NCI-H2081 treated with DMSO at 0.1 percent for 48 hours (cell line): ENCODE results near the gene AAR2.

Experiments
- DNase-seq: peaks from one replicate; lab custom pipeline; 2025; lab: John Stamatoyannopoulos, UW

AAR2 gene

DNA sequence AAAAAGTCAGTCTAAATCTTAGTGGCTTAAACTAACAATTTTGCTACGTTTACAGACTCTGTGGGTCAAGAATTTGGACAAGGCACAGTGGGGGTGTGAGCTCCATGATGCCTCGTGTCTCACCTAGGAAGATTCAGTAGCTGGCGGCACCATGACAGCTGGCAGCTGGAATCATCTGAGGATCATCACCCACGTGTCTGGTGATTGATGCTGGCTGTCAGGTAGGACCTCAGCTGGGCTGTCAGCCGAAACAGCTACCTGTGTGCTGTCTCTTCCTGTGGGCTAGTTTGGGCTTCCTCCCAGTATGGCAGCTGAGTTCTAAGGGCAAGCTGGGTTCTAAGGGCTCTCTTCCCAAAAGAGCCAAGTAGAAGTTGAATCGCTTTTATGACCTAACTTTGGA lies 43.5 kb downstream of the AAR2 start:
- DNase-seq = no peak

- no peak for DNase-seq
These were observed 45.6 kb downstream of the AAR2 start for GRCh38 chr20:36281785-36282380.

- no peak for DNase-seq
These were observed 48.5 kb downstream of the AAR2 start for GRCh38 chr20:36284751-36285150.

DNA sequence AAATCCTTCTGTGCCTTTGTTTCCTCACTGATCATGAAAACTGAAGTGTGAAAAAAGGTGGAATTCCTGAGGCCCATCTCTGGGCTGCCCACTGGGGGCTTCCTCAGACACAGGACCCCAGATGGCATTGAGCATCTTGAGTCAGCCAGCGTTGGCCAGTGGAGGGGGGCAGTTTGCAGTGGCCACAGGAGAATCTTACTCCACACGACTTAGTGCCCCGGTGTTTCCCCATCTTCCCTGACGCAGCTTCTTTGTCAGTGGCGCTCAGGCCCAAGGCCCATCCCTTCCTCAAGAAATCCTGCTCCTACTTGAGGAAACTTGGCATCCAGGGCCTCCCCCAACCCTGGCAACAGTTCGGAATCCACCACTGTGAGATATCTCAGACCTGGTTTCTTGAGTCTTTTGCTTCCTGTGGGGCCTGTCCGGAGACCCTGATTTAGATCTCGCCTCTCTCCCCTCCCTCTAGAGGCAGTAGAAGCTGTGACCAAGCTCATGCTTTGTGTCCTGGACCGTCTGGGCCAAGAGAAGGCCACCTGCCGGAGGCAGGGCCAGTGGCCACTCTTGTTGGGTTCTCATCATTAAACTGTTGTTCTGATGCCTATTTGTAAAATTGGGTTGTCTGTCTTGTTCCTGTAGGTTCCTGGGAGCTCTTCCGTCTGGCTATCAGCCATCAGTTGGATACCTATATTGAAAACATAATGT lies 49.6 kb downstream of the AAR2 start:
- DNase-seq = no peak

DNA sequence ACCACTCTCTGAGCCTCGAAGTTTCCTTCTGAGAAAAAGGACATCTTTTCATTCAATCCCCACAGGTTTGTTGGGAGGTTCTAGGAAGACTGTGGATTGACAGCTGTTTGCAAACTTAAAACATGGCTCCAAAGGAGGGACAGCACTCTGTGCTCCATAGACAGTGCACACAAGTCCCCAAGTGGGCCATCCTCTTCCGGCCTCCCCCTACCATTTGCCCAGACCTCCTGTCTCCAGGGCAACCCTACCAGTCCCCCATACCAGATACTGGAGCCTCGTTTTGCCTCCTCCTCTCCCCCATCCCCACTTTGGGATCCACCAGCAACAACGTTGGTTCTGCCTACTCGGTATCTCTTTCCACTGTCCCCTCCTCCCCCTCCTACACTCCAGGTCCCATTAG lies 61.4 kb downstream of the AAR2 start:
- DNase-seq = no peak

- DNase-seq = no peak
These were observed 61.8 kb downstream of the AAR2 start for GRCh38 chr20:36298061-36298460.

DNA sequence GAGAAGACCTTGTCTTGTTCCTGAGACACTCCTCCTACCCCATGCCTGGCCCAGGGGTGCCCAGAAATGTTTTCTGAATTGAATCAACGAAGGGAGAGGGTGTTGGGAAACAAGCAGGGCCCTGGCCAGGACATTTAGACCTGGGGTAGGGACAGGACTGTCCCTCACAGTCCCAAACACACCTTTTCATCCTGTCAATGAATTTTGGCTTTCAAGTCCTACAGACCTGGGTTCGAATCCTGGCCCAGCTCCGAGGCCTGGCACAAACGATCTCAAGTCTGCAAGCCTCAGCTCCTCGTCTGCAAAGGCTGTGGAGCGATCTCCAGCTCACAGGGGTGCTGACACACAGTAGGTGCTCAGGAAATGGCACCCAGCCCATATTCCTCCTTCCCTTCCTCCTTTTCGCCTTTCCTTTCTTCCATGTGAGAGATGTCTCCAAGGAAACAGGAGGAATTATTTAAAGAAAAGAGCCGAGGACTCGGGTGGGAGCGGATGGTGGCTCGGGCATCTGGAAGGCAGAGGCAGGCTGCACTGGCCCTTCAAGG lies 62.6 kb downstream of the AAR2 start:
- no peak for DNase-seq

DNA sequence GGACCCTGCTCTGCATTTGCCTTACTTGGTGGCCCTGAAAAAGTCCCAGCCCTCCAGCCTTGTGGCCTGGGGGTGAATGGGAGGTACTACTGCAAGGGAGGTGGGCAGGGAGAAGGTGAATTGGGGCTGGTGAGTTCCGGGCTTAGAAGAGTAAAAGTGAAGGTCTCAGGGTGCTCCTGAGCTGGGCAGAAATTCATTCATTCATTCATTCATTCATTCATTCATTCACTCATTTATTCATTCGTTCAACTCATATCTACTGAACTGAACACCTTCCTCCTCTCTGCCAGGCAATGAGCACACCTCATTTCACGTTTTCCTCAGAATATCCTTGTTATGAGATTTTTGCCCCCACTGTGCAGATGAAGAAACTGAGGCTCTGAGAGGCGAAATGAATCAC lies 63.2 kb downstream of the AAR2 start:
- DNase-seq = no peak

DNA sequence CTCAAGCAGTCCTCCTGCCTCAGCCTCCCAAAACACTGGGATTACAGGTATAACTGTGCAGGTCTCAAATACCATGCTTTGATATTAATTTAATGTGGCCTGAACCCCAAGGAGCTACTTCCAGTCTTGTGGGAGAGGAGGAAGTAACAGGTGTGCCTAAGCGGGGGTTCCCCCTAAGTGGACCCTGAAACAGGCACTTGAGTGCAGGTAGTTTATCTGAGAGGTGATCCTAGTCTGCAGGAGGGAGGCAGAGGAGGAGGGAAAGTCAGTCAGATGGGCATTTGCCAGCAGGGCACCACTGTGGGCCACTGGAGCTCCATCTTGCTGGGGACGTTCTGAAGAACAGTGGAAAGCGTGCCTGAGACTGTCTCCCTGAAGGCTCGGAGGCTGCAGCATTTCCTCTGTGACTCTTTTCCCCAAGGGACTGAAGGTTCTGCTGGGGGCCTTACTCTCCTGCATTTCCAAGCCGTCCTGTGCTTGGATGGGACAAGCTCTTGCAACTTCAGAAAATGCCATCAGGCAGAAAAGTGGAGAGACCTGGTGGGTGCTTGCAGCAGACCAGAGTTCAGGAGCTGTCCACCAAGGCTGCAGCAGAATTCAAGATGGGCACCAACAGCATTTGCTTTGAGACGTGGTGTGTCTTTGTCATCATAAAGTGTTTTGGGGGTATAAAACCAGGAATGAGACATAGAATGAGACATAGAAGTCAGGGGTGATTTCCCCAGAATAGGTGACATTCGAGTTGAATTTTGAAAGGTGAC lies 65.3 kb downstream of the AAR2 start:
- DNase-seq = no peak

DNA sequence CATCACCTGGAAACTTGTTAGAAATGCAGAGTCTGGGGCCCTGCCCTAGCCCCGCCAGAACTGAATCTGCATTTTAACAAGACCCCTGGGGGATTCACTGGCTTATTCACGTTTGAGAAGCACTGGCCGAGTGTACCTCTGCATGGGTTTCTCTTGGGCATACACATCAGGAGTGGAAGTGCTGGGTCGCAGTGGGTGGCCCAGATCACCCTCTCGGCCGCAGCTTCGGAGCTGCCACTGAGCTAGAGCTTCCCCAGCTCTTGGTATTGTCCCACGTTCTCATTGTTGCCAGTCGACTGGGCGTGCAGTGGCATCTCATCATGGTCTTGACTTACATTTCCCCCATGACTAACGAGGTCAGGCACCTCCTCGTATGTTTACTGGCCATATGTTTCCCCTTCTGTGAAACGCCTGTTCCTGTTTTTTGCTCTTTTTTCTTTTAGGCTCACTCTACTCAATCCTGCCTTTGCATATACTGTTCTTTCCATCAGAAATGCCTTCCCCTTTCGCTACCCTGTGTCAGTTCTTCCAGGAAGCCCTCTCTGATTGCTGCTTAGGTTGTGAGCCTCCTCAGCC lies 66.8 kb downstream of the AAR2 start:
- DNase-seq = no peak

DNA sequence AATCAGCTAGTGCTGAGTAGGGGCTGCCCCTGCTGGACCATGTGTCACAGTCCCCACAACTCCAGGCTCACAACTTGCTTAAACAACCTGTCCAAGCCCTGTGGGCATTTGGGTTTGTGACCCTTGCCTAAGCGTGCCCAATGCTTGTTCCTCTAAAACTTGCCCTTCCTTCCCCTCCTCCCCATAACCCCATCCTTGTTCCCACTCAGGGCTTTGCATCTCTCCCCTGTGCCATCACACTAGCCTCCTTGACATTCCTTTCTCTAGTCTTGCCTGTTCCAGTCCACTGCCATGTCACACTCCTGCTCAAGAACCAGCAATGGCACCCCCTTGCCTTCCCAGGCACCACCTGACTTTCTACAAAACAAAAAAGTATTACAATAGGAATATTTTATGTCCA lies 67.6 kb downstream of the AAR2 start:
- DNase-seq = no peak

DNA sequence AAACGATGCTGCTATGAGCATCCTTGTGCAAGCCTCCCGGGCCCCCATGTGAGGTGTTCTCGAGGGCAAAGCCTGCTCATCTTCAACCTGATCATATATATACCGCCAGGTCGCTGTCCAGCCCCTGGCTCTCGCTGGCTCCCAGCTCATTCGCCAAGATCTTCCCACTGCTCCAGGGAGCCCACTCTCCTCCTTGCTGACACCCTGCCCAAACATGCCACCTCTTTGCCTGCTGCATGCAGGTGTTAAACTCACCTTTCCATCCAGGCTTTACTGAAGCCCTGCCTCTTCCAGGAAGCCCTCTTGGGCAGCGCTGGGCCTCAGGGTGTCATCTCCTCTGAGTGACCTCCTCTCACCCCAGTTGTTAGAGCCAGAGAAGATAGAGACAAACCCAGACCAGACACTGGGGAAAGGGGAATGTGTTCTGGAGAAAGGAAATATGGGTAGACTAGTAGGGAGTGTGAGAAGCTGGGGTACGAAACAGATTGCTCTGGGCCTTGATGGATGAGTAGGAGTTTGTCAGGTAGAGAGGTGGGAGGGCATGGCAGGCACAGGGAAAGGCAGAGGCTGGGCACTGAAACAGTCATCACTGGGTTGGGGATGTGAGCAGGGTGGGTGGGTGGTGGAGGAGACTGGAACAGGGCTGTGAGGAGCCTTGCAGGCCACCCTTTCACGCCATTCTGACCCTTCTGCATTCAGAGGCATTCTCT lies 68.7 kb downstream of the AAR2 start:
- DNase-seq = no peak

DNA sequence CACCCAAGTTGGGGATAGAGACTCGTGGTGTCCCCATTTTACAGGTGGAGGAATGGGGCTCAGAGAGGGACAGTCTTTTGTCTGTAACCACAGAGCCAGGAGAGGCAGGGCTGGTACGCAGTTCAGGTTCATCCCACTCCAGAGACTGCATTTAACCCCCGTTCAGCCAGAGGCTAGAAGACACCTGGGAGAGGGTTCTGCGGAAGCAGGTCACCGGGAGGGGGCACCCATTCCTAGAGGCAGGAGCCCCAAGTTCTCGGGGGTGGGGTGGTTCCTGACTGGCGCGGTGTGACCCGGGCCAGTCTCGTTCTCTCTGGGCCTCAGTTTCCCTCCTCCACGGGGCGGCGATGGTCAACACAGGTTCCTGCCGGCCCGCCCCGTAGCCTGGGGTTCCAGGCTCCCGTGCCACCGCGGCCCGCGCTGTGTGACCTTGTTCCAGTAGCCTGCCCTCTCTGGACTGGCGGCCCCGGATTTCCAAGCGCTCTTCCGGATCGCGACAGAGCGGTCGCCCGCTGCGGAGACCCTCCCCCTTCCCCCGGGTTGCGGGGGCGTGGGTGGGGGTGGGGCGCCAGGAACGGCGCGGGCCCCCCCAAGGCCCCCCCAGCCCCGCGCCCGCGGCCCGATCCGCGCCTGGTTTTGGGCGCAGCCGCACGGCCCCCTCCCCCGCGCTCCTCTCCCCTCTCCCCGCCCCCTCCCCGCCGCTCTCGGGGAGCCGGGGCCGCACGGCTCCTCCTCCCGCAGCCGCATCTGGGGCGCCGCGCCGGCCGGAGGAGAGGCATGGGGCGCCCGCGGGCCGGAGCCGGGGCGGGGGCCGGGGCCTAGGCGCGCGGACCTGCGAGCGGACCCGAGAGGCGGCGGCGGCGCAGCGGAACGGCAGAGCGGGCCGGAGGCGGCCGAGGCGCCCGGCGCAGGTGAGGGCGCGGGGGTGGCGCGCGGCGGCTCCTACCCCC lies 69.6 kb downstream of the AAR2 start, which contains the start of gene DLGAP4:
DLGAP4 (plus strand) TSS at position 738 of the 950 bp plus-strand sequence. CDS start 125,379 bp downstream, outside the sequence.
- no peak for DNase-seq
